Inflammatory macrophage (primary cell): ENCODE measurements around the gene TCAIM.
"Not testable (repeated sequence)": the region's sequence is repeated elsewhere in the genome, so short reads cannot be mapped to it uniquely, and the experiment has no call there.

Experiments
- DNase-seq, 2 donors: peaks; one replicate each; pipeline ENCODE4 v3.0.0-alpha.2; 2020 to 2022

TCAIM gene

DNA sequence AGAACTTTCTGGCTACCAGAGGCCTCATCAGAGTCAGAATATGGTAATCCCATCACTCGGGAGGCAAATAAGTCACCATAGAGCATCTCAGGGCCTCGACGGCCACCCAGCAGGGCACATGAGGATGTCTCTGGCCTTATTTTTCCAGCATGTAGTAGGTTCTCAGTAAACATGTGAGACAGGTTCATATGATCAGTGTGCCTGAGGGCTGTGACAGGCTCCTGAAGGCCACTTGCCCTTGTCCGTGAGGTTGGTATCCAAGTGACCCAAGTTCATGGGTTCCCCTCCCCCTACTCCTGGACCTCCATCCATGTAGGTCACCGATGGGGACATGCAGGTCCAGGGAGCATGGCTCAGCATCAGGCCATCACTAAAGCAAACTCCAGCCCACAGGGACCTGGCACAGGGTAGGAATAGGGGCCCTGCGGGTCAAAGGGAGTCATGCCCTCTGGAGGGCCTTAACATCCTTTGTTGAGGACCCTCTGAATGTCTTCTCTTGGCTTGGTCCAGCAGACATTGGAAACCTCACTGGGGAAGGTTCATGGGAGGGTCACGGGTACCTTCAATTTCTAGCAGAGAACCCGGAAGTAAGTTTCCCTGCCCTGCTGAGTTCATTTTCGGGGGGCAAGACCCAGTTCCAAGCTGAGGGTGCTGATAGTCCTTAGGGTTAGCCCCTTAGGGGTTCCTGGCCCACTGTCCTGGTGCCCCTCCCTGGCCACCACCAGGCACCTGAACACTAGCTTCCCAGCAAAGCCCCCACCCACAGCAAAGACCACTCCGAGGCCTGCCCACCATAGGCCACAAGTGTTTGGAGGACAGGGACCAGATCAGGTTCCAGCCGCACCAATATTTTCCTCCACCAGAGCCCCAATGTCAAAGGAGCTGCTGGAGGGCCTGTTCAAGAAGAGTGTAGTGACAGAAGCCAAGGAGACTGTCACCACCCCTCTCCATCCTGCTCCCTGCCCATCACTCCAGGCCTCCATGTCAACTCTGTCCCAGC lies 77.8 kb downstream of the TCAIM start:
- no peak for DNase-seq

DNA sequence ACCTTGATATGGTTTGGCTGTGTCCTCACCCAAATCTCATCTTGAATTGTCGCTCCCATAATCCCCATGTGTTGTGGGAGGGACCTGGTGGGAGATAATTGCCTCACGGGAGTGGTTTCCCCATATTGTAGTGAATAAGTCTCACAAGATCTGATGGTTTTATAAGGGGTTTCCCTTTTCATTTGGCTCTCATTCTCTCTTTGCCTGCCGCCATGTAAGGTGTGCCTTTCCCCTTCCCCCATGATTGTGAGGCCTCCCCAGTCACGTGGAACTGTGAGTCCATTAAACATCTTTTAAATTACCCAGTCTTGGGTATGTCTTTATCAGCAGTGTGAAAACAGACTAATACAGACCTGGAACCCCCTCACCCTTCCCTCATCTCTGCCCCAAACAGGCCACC lies 79.6 kb downstream of the TCAIM start:
- not testable (repeated sequence) for DNase-seq

GRCh38 chr3:44418549-44418948 lies 80.0 kb downstream of the TCAIM start:
- no peak for DNase-seq

DNA sequence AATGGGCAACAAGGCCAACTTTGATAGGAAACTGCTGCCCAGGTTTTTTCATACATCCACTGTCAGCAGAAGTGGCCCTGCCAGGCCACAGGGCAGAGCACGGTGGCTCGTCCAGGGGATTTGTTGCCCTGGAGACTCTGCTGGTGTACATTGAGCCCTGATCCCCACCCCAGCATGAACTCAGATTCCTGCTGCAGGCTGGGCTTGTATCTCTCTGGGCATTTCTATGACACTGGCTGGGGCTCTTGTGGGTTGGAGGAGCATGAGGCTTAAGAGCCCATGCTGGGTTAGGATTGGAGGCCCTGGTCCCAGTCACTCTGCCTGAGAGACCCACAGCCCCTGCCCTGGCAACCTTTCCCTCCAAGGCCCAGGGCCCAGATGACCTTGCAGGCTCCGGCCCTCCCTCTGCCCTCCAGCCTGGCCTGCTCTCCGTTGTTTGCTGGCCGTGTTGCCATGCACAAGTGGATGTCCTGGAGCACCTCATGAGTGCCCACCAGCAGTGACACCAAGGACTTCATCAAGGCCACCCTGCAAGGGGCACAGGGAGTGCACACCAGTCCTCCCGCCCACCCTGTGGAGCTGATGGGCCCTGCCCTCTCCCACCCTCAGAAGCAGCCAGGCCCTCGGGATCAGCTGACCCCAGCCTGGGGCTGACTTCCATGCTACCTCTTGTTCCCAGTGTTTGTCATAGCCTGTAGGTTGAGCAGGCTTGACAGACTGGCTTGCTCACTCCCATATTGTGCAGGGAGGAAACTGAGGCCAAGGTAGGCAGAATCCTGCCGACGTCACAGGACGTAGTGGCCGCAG lies 80.8 kb downstream of the TCAIM start:
- no peak for DNase-seq

DNA sequence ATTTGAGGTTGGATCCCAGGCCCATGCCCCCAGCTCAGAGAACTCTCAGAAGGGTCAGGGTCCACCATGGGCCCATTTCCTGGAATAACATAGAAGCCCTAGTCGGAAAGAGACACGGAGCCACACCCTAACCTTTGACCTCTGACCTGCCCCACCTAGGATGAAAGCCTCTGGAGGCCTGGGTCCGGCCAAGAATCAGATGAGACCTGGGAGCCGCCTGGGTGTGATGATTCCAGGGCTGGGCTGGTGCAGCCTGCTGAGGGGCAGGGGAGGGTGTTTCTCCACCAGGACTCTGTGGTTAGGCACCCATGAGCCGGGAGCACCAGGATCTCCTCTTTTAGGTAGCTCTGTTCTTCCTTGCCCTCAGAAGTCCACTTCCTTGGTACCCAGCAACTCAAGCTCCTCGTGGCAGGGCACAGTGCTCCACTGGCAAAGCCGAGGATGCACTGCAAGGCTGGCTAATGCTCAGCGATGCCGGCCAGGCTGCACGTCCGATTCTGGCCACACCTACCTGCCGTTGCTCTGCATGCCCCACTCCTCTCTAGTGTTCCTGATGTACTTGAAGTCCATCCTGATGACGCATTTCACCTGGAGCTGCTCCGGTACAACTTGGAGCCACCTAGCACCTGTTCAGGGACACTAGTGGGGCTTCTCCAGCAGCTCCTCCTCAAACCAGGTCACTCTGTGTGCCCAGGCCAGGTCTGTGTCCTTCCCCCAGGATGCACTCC lies 81.5 kb downstream of the TCAIM start:
- no peak for DNase-seq

DNA sequence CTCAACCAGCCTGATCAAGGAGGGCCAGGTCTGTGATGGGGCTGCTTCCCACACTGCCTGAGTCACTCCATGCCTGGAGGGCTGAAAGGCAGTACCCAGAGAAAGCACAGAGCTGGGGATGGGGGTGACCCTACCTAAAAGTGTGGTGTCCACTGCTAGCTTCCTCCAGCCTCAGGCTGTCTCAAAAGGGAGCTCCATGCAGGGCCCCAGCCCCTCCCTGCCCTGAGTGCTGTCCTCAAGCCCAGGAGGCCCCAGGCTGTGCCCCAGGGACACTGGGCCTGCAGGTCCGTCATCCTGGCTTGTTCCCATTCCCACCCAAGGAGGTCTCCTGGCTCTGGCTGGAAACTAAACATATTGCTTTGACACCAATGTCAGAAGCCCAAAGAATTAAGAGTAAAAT lies 82.1 kb downstream of the TCAIM start:
- DNase-seq, result no peak

GRCh38 chr3:44421280-44421679 lies 82.7 kb downstream of the TCAIM start:
- no peak for DNase-seq

DNA sequence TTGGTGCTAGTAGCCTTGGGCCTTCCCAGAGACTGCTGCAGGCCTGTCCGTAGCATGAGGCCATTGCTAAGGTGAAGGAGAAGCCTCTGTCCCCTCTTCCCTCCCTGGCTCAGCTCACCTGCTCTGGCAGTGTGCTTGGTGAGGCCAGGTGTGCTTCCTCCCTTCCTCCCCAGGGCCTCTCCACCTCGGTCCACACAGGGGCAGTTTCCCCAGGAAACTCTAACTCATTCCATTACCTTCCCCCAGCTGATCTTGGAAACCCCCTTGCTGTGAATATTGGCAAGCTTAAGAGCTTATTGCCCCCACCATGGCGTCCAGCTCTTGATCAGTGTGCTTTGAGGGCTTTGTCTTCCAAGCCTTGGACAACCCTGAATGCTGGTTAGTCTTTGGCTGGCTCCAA lies 86.2 kb downstream of the TCAIM start:
- DNase-seq, result no peak

DNA sequence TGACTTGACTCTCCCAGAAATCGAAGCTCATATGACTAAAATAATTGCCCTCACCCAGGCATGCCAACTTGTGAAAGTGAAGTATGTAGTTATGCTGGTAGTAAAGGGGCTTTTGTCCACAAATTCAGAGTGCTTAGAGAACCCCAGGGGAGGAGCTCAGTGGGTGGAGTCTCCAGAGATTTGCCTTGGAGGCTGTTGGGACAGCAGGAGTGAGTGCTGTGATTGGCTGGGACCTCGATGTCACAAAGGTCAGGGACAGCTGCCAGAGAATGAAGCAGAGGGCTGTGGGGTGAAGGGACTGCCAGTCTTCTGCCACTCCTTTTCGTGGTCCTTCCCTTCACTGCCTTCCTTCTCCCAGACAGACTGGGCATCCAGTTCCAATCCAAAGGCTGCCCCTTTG lies 89.1 kb downstream of the TCAIM start:
- no peak for DNase-seq

GRCh38 chr3:44428910-44429309 lies 90.3 kb downstream of the TCAIM start:
- DNase-seq, result no peak

DNA sequence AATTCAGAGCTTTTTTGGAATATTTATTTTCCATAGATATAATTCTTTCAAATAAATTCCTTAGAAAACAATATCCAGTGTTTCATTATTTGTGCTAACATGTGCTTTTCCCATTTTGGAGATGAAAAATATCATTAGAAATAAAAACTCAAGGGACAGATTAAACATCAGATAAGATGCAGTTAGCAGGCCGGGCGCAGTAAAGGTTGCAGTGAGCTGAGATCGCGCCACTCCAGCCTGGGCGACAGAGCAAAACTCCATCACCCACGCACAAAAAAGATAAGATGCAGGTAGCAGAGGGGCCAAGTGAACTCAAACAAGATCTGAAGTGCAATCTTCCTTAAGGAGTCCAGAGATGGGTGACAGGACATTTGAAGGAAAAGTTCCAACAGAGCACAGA lies 90.9 kb downstream of the TCAIM start:
- DNase-seq, result no peak

DNA sequence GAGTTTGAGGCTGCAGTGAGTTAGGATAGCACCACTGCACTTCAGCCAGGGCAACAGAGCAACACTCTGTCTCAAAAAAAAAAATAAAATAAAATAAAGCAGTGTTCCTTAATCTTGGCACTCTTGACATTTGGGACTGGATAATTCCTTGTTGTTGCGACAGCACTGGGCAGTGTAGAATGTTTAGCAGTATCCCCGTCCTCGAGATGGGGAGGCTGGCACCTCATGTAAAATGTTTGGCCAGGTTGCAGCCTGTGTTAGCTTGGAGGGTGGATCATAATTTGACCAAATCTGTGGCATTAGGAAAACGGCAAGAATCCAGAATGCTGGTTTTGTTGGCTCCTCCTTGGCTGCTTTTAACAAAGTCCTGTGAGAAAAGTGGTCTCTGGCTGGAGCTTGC lies 91.9 kb downstream of the TCAIM start:
- no peak for DNase-seq

DNA sequence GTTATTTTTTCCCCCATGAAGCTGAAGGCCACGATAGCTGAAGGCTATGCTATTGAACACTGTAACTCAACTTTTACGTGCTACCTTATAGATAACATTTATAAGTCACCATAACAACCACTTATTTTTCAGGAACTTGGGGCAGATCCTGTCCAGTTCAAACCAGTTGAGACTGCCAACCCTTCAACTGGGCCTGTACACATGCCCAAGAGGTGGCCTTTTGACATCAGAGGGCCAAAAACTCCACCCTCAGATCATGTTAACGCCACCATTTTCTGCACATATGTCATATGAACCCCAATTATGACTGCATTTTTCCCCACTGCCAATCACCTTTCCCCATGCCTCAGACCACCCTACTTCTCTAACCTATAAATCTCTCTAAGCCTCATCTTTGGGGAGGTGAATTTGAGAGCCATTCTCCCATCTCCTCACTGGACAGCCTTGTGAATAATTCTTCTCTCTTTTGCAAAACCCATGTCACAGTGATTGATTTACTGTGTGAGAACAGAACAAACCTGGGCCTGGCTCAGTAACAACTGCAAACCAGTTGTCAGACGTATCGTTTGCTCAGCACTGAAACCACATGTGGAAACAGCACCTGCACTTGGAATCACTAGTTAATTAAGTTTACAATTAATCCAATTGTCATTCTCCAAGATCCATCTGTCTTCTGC lies 96.4 kb downstream of the TCAIM start:
- DNase-seq, result no peak

GRCh38 chr3:44436181-44436580 lies 97.6 kb downstream of the TCAIM start:
- no peak for DNase-seq

DNA sequence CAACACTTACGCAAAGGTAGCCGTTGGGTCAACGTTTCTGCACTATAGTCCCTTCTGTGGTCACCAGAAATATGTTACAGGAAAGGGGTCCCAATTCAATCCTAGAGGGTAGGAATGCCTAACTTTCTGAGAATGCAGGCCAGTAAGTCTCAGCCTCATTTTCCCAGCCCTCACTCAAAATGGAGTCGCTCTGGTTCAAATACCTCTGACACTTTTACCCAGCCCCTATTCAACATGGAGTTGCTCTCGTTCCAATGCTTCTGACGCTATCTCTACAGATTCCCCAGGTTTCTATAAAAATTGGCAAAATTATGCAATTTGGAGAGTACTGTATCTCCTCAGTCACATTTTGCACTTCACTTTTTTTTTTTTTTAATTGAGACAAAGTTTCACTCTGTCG lies 99.2 kb downstream of the TCAIM start:
- no peak for DNase-seq

- peak; percentile 98 for DNase-seq
These were observed 101.1 kb downstream of the TCAIM start for GRCh38 chr3:44439499-44440295.

DNA sequence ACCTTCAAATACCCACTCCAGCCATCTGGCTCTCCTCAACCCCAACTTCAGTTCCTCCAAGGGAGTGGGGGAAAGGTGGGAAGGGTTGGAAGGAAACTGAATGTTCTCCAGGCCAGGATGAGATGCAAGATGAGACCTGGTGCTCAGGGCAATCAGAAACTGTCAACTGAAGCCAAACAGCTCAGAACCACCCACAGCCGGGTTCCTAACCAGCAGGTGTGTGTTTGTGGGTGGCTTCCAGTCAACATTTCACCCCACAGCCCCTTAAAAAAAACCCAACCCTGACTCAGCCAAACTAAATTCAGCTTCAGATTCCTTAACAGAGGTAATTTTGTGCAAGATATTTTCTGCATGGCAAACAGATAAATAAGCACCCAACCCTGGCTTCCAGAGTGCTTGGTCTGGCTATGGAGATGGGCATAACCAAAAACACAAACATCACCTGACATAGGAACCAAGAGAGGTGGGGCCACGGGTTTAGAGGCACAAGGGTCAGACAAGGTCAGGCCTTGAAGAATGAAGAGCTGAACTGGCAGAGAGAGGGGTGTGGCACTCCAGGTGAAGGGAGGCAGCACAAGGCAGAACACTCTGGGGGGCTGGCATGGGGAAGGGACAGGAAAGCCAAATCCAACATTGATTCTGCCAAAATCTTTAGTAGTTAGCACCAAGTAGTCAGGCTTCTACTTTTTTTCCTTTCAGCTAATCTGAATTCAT lies 104.2 kb downstream of the TCAIM start:
- DNase-seq, result no peak

DNA sequence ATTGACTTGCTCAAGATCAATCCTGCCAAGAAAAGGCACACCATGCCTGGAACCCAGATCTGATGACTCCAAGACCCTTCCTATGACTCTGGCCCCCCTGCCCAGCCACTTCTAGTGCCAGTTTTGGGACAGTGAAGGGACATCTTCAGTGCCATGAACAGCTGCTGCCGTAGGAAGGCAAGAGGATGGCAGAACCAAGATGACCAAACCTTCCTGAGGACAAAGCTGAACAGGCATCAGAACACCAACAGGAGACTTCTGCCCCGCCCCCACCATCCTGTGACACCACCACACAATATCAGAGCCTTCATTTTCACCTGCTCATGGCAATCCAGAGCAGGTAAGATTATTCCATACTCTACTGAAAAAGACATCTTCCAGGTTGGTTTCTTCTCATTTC lies 105.9 kb downstream of the TCAIM start:
- no peak for DNase-seq

DNA sequence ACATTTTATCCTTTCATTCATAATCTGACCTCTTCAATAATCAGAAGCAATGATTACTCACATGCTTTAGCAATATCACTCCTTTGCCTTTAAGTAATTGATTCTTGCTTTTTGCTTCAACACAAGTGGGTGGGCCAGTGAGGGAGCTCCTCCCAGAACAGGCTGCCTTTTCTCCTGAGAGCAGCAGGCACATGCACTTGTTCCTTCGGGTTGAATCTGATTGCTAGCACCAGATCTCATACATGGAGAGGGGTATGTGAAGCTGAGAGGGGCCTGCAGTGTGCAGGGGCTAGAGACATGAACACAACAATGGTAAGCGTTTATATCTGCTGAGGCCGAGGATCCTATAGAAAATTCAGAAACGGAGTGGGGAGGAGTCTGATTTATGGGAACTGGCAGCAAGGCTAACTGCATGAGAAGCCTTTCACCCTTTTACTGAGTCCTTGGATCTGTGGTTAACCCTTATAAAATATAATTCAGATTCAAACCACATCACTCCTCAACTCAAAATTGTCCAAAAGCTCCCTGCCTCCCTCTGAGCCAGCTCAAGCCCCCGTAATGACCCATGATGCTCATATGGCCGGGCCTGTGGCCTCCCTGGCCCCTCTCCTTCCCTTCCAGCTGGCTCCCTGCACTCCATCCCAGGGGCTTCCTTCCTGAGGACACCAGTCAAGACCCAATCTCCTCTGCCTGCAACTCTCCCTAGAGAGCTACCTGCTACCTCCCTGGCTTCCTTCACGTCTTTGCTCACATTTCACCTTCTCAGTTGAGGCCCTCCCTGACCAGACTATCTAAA lies 106.5 kb downstream of the TCAIM start:
- no peak for DNase-seq

DNA sequence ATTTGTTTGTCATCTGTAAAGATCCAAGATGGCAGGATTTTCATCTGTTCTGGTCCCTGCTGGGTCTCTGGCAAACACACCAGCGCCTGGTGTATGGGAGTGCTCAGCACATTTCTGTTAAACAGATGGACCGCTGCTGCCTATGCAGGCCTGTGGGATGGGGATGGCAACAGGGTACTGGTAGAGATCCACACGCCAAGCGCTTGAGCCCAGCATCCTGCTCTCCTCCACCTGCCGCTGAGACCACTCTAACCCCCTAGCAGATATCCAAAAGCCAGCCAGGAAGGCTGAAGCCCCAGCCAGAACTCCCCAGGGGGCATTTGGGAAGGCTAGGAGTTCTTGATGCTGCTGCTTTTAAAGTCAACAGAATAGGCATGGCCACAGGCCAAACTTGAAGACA lies 107.2 kb downstream of the TCAIM start:
- DNase-seq, result no peak
